ENCODE data around the gene SUPV3L1. TPM values are rescaled to one million over a fixed set of nuclear protein-coding genes. Genes with fewer than 3 reads are reported as not detected.

Gene SUPV3L1
- total and polyA plus RNA-seq, 9 of the 15 experiments (the other 6 are each of a cell fraction or from before 2014, with no cell fraction given) = 45.2 to 156 (median 92.6) TPM

DNA sequence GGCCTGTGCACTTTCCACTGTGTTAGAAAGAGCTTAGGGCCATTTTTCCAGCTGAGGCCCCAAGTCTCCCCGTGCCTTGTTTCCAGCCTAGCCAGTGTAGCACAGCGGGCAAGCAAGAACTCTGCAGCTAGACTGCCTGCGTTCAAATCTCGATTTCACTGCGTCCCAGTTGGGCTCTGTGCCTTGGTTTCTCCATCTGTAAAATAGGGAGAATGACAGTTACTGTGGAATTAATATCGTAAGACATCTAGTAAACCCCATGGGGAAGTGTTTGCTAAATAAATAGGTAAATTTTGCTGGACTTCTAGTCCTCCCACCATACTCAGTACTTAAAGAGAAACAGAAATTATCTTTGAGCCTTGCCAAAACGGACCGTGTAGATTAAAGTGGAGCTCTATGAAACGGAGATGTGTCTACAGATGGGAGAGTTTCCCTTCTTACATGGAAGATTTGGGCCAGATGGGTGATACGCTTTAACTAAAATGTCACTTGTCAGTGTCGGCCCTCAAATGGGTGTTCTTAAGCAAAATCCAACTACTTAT, 36.6 kb downstream of the SUPV3L1 start (continued):
- TF ChIP-seq GATA2 (CRISPR knock-in tag; IDR thresholded peaks at IDR 0.05) = no peak
- no peak for TF ChIP-seq ZNF324 (CRISPR knock-in tag; IDR thresholded peaks at IDR 0.05)
- TF ChIP-seq IRF2 (CRISPR knock-in tag; IDR thresholded peaks at IDR 0.05) = no peak
- TF ChIP-seq, protein P1, sequence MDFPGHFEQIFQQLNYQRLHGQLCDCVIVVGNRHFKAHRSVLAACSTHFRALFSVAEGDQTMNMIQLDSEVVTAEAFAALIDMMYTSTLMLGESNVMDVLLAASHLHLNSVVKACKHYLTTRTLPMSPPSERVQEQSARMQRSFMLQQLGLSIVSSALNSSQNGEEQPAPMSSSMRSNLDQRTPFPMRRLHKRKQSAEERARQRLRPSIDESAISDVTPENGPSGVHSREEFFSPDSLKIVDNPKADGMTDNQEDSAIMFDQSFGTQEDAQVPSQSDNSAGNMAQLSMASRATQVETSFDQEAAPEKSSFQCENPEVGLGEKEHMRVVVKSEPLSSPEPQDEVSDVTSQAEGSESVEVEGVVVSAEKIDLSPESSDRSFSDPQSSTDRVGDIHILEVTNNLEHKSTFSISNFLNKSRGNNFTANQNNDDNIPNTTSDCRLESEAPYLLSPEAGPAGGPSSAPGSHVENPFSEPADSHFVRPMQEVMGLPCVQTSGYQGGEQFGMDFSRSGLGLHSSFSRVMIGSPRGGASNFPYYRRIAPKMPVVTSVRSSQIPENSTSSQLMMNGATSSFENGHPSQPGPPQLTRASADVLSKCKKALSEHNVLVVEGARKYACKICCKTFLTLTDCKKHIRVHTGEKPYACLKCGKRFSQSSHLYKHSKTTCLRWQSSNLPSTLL (IDR thresholded peaks at IDR 0.05) = no peak
- no peak for TF ChIP-seq RBM14 (IDR thresholded peaks at IDR 0.05; ENCODE audit: borderline replicate concordance, insufficient read depth, low read depth, low read length)
- TF ChIP-seq FOXA1 (IDR thresholded peaks at IDR 0.05; ENCODE audit: borderline replicate concordance) = no peak
- TF ChIP-seq, protein P2, sequence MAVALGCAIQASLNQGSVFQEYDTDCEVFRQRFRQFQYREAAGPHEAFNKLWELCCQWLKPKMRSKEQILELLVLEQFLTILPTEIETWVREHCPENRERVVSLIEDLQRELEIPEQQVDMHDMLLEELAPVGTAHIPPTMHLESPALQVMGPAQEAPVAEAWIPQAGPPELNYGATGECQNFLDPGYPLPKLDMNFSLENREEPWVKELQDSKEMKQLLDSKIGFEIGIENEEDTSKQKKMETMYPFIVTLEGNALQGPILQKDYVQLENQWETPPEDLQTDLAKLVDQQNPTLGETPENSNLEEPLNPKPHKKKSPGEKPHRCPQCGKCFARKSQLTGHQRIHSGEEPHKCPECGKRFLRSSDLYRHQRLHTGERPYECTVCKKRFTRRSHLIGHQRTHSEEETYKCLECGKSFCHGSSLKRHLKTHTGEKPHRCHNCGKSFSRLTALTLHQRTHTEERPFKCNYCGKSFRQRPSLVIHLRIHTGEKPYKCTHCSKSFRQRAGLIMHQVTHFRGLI (CRISPR knock-in tag; IDR thresholded peaks at IDR 0.05) = no peak
- TF ChIP-seq RBM22 (IDR thresholded peaks at IDR 0.05; ENCODE audit: low read depth, low read length, poor library complexity, severe bottlenecking) = no peak
- TF ChIP-seq EWSR1 (IDR thresholded peaks at IDR 0.05; ENCODE audit: borderline replicate concordance, low read depth, partially characterized antibody) = no peak
- TF ChIP-seq, protein P3, sequence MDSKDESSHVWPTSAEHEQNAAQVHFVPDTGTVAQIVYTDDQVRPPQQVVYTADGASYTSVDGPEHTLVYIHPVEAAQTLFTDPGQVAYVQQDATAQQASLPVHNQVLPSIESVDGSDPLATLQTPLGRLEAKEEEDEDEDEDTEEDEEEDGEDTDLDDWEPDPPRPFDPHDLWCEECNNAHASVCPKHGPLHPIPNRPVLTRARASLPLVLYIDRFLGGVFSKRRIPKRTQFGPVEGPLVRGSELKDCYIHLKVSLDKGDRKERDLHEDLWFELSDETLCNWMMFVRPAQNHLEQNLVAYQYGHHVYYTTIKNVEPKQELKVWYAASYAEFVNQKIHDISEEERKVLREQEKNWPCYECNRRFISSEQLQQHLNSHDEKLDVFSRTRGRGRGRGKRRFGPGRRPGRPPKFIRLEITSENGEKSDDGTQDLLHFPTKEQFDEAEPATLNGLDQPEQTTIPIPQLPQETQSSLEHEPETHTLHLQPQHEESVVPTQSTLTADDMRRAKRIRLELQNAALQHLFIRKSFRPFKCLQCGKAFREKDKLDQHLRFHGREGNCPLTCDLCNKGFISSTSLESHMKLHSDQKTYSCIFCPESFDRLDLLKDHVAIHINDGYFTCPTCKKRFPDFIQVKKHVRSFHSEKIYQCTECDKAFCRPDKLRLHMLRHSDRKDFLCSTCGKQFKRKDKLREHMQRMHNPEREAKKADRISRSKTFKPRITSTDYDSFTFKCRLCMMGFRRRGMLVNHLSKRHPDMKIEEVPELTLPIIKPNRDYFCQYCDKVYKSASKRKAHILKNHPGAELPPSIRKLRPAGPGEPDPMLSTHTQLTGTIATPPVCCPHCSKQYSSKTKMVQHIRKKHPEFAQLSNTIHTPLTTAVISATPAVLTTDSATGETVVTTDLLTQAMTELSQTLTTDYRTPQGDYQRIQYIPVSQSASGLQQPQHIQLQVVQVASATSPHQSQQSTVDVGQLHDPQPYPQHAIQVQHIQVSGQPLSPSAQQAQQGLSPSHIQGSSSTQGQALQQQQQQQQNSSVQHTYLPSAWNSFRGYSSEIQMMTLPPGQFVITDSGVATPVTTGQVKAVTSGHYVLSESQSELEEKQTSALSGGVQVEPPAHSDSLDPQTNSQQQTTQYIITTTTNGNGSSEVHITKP (IDR thresholded peaks at IDR 0.05; ENCODE audit: partially characterized antibody) = no peak
- TF ChIP-seq, protein P4, sequence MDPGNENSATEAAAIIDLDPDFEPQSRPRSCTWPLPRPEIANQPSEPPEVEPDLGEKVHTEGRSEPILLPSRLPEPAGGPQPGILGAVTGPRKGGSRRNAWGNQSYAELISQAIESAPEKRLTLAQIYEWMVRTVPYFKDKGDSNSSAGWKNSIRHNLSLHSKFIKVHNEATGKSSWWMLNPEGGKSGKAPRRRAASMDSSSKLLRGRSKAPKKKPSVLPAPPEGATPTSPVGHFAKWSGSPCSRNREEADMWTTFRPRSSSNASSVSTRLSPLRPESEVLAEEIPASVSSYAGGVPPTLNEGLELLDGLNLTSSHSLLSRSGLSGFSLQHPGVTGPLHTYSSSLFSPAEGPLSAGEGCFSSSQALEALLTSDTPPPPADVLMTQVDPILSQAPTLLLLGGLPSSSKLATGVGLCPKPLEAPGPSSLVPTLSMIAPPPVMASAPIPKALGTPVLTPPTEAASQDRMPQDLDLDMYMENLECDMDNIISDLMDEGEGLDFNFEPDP (CRISPR knock-in tag; IDR thresholded peaks at IDR 0.05) = no peak
- no peak for TF ChIP-seq ZNF707 (CRISPR knock-in tag; conservative IDR thresholded peaks at IDR 0.05)
- no peak for TF ChIP-seq NCOR1 (IDR thresholded peaks at IDR 0.05)
- TF ChIP-seq GATAD2B (IDR thresholded peaks at IDR 0.05; ENCODE audit: borderline replicate concordance) = no peak
- no peak for TF ChIP-seq TBL1XR1 (IDR thresholded peaks at IDR 0.05; ENCODE audit: low read length in 2 of 2)
- no peak for TF ChIP-seq NONO (IDR thresholded peaks at IDR 0.05; ENCODE audit: low read depth in 2 of 2, low read length in 1 of 2)
- no peak for TF ChIP-seq TEAD4 (IDR thresholded peaks at IDR 0.05; ENCODE audit: low read length)
- TF ChIP-seq TEAD4 (CRISPR knock-in tag; IDR thresholded peaks at IDR 0.05; ENCODE audit: borderline replicate concordance) = no peak

All from K562 (cell line).